GM19025 (cell line): ENCODE measurements around the gene HES7.

Experiments
- ATAC-seq: cut with Tn5 transposase; IDR thresholded peaks from one replicate; pipeline ENCODE4 v1.9.1; 2021; ENCODE audit warnings: mild to moderate bottlenecking, low read depth, moderate library complexity; ENCODE audit not compliant: unreplicated experiment

Gene HES7

DNA sequence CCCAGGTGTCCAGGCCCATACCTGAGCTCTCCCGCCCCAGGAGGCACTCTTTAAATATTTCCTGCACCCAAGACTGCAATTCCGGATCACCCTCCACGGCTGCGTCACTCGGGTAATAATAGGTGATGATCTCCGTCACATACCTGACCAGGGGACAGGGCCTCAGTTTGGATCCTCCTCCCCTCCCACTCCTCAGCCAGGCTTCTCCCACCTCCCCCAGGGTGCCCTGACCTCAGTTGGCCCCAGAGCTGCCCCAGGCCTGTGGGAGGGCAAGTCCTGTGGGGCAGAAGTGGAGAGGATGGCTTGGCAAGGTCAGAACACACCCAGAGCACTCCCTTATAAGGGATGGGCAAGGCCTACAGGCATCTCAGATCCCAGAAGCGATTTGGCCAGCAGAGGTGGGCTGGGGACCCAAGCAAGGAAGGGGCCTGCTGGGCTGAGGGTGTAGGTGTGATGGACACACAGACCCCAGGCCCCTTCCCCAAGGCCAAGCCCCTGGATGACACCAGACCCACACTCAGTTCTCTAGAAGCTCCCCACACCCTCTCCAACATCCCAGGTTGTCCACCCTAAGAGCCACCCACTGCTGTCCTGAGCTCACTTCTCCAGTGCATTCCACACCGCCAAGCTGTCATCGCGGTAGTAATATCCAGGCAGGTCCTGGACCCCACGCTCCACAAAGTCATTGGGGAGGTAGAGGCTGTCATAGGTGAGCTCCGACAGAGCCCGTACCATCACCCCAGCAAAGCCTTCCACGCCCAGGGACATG is 48.1 kb downstream of the HES7 start:
- no peak for ATAC-seq

DNA sequence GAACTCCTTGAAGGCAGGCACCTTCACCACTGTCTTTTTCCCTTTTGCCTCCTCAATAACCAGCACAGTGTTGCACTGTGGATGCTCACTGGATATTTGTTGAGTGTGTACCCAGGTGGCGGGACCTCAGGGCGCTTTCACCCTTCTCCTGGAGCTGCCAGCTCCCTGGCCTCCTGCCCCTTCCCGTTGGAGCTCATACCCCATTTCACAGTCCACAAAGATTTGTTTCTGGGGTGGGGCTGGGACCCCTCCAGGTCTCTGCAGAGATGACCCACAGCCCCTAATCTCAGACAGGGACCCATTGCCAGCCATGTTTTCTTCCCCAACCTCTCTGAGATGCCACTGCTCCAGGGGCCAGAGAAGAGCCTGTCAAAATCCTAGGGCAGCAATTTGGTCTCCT is 48.8 kb downstream of the HES7 start:
- ATAC-seq: no peak

DNA sequence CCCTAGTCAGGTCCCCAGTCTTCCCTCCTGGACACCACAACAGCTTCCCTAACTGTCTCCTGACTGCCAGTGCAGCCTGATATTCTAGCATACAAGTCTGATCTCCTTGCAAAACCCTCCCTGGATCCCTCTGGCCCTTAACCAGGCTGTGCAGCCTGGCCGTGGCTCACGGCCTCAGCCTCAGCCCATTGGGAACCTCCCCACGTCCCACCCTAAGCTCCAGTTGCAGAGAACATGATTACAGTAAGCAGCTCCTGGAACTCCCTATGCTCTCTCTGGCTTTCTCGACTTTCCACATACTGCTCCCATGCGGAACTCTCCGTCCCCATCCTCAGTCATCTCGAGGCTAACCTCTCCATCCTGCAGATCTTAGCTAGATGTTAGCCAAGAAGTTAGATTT is 49.4 kb downstream of the HES7 start:
- no peak for ATAC-seq

DNA sequence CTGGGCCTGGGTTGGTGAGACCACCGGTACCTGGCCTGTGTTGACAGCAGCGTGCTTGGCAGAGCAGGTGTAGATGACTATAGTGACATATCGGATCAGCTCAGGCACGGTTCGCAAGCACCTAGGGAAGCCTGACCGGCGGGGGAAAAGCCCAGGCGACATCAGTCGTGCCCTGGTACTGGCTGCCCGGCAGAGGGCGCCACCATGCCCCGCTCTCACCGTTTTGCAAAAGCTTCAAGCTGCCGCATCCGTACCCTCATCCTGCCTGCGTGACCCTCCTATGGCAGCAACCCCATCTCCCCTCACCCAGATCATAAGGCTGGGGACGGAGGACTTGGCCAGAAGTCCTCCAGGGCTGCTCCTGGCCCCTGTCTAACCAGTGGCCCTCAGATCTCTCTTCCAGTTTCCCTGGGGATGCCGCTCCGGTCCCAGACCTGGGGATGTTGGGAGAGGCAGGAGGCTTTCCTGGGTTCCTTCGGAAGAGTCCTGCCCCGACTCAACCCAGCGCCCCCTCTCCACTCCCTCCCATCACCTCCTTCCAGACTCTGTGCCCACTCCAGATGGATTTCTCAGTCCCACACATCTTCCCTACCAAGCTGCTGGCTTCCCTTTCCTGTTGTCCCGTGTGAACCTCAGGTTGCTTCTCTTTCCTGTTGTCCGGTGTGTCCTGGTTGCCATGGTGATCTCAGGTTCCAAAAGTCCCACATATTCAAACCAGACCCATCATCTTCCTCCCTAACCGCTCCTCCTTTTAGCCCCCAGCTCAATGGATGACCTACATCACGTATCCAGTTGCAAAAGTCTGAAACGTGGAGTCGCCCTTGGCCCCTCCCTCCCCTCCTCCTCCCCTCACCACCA is 50.0 kb downstream of the HES7 start:
- ATAC-seq: no peak

DNA sequence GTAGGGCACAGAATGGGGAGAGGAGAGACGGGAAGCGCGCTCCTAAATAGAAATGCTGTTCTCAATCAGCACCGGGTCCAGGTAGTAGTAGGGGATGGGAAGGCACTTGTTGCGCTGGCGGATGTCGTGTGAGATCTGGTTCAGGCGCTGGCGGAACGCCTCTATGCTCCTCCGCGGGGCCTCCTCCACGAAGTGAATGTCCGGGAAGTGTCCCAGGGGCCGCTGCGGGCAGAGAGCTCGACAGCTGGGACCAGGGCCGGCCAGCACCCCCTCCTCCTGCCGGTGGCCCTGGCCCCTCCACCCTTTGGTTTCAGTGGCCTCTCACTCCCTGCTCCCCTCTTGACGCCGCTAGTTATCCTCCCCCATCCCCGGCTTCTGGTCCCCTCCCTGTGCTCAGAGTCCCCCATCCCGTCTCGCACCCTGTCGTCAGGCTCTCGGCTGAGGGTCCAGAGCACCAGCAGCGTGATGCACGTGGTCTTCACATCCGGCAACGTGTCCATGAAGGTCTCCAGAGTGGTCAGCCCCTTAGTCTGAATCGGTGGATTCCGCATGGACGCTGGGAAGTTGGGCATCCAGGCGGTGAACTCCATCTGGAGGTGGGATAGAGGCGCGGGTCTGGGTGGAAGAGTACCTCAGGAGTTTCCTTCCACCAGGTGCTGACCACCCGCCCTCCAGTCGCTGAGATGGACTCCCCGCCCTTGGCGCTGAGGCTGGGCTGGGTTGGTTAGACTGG is 51.0 kb downstream of the HES7 start:
- ATAC-seq: no peak

GRCh38 chr17:8072341-8072728 is 51.6 kb downstream of the HES7 start:
- ATAC-seq: no peak

- no peak for ATAC-seq
These were observed 52.4 kb downstream of the HES7 start for GRCh38 chr17:8071496-8071895.
